HG03045 (cell line): ENCODE results near the gene NOC4L.
"Not testable (repeated sequence)": the region's sequence is repeated elsewhere in the genome, so short reads cannot be mapped to it uniquely, and the experiment has no call there.

Experiments used
- ATAC-seq: cut with Tn5 transposase; IDR thresholded peaks from one replicate; pipeline ENCODE4 v1.9.1; 2021; ENCODE audit warnings: mild to moderate bottlenecking, moderate library complexity; ENCODE audit not compliant: unreplicated experiment

Gene NOC4L

DNA sequence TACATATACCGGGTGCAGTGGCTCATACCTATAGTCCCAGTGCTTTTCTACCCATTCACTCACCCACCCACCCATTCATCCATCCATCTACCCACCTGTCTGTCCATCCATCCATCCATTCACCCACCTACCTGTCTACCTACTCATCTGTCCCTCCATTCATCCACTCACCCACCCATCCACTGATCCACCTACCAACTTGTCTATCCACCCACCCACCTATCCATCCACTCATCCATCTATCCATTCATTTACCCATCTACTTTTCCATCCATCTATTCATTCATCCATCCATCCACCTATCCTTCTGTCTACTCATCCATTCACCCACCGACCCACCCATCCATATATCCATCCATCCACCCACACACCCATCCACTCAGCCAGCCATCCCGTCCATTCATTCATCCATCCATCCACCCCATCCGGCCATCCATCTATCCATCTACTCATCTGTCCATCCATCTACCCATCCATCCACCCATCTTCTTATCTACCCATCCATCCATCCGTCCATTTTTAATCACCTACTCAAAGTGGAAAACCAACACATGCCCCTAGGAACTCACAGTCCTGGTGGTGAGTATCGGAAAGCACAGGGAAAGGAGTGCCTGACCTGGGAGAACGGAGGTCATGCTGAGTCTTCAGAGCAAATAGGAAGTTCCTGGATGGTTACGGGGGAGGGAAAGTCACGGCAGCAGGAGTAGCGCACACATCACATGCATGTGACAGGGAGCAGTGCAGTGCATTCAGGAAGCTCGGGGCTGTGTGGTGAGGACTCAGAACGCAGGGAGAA lies 20.1 kb upstream of the NOC4L start:
- no peak for ATAC-seq

DNA sequence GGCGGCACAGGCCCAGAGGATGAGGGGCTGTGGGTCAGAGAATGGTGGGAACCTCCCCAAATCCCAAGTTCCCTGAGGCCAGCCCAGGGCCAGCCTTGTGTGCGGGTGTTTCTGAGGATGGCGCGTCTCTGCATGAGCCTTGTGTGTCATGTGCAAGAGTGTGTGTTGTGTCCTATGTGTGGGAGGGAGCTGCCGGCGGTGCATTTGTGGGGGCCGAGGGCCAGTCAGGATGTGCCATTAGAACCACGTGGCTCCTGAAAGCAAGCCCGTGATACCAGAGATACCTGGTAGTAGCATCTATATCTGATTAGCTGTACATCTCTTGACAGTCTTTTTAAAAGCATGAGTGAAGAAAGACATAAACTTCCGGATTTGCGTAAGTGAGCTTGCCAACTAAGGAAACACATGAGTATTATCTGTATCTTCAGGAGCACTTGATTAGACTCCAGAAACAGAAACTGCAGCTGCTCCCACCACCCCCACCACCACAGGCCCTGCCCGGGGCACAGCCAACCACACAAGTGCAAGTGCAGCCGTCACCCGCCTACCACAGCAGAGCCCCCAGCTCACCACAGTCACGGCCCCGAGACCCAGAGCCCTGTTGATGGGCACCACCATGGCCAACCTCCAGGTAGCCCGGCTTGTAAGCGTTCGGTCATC lies 19.4 kb upstream of the NOC4L start:
- ATAC-seq = no peak

DNA sequence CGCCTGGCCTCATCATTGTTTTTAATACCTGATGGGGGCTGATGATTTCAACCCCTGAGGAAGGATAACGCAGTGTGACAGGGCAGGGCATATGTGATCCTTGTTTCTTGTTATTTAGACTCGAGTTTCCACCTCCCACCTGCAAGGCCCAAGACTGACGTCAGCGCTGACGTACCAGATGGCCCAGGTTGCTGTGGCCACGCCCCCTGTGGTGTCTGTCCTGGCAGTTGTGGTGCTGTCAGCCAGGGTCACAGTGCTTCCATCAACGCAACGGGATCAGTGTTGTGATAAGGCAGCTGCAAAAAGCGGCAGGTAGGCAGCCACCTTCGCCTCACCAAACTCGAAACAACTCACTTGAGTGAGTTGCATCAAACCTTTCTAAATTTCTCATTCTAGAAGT lies 18.5 kb upstream of the NOC4L start:
- ATAC-seq = no peak

DNA sequence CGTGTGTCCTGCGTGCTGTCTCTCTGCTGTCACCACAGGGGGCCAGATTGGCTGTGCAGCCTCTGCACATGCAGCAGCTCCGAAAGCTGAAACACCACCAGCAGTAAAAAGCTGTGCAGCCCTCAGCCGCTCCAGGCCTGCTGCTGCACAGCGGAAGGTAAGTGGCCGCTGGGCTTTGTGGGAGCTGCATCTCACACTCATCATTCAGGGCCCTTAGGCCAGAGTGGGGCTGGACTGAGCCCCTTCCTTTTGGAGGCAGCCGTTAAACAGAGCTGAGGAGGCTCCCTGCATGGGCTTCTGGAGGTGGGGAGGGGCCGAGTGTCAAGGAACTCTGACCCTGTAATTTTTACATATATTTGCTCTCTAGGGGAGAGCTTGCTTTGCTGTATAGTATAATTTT lies 17.2 kb upstream of the NOC4L start:
- ATAC-seq = no peak

DNA sequence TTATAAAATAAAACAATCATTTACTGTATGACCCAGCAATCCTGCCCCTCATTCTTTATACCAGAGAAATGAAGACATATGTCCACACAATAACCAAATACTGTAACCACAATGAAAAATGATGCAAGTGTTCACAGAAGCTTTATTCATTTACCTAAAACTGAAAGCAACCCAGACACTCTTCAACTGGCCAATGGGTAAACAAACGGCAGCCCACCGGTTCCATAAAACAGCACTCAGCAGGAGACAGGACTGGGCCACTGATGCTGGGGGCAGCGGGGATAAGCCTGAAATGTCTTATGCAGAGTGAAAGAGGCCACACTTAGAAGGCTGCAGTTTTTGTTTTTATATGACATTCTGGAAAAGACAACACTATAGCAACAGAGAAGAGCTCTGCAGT lies 15.2 kb upstream of the NOC4L start:
- ATAC-seq = no peak

- ATAC-seq = no peak
These were observed 13.6 kb upstream of the NOC4L start for GRCh38 chr12:132130690-132131089.

GRCh38 chr12:132131229-132131628 lies 13.0 kb upstream of the NOC4L start:
- no peak for ATAC-seq

GRCh38 chr12:132131952-132132351 lies 12.3 kb upstream of the NOC4L start:
- ATAC-seq = no peak

DNA sequence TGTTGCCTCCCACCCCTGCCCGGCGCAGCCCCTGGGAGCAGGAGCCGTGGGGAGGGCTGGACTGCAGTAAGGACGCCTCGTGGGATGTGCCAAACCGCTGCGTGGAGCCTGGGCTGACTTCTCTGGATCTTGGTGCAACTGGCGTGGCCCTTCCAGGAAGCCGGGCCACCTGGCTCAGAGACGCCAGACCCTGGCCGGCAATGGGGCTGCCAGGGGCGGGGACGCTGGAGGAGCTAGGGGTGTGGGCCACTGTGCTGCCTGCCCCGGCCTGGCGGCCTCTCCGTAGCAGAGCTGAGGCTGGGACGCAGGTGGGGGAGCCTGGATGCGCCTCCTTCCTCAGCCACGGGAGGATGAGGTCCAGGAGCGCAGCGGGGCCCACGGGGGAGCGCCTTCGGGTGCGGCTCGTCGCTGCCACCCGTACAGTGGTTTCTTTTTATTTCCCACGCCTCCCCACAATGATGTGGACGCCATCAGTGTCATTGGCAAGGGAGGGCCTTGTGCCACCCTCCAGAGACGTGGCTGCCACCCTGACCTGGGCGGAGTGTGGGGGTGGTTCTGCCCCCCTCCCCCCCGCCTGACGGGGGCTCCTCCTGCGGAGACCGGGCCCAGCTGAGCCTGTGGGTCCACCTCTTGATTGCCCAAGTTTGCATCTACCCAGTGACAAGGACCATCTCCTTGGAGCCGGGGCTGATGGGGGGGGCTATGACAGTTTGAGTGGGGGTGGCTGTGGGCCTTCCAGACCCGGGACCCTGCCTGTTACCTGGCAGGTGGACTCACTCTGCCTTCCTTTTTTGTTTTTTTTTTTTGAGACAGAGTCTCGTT lies 11.4 kb upstream of the NOC4L start:
- ATAC-seq = no peak

DNA sequence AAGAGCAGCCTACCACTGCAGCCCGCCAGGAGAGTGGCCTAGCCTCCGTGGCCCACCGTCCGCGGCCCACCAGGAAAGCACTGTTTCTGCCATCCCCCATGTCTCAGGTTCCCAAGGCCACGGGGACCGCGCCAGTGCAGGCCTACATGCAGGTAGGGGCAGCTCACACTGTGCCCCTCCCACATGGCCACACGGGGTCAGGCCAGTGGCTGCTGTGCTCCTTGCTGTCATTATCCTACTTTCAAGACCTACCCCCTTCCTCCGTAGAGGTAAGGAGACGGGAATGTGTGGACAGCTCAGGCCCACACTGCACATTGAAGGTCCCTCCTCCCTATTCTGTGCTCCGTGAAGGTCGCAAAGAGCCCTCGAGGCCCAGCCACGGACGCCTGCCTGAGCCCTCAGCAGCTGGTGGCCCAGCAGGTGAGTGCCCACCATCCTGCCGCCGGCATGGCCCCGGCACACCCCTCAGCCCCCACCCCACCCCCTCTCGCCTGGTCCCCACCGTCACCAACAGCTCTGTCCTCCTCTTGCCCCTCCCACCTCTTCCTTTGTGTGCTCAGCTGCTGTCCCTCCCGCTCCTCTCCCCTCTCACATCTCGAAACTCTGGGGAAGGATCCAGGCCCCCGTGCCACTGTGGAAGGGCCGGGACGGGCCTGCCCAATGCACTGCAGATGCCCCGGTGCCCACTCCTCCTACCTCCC lies 10.2 kb upstream of the NOC4L start:
- ATAC-seq = no peak

GRCh38 chr12:132134653-132135183 lies 9.5 kb upstream of the NOC4L start:
- not testable (repeated sequence) for ATAC-seq

GRCh38 chr12:132136226-132136625 lies 8.0 kb upstream of the NOC4L start:
- ATAC-seq = not testable (repeated sequence)

DNA sequence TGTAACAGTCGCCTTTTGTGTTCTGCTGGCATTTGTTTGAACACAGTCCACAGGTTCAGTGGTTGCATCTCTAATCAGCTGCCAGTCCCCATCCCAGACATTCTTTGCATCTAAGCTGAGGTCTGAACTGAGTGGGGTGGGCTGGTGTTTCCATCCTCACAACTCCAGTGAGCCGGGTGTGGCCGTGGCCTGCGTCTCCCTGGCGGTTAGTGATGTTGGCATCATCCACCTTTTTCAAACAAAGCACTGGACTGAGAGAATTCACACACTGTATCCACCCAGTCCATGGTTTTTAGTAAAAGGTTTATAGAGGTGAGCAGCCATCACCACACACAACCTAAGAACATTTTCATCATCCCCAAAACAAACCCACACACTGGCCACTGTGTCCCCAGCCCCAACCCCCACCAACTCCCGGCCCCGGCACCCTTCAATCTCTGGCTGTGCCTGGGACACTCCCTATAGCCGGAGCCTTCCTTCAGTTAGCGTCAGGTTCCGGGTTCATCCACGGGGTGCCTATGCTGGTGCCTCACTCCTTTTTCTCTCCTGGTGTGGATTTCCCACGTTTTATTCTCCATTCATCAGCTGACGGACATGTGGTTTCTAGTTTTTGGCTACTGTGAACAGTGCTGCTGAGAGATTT lies 6.7 kb upstream of the NOC4L start:
- no peak for ATAC-seq

DNA sequence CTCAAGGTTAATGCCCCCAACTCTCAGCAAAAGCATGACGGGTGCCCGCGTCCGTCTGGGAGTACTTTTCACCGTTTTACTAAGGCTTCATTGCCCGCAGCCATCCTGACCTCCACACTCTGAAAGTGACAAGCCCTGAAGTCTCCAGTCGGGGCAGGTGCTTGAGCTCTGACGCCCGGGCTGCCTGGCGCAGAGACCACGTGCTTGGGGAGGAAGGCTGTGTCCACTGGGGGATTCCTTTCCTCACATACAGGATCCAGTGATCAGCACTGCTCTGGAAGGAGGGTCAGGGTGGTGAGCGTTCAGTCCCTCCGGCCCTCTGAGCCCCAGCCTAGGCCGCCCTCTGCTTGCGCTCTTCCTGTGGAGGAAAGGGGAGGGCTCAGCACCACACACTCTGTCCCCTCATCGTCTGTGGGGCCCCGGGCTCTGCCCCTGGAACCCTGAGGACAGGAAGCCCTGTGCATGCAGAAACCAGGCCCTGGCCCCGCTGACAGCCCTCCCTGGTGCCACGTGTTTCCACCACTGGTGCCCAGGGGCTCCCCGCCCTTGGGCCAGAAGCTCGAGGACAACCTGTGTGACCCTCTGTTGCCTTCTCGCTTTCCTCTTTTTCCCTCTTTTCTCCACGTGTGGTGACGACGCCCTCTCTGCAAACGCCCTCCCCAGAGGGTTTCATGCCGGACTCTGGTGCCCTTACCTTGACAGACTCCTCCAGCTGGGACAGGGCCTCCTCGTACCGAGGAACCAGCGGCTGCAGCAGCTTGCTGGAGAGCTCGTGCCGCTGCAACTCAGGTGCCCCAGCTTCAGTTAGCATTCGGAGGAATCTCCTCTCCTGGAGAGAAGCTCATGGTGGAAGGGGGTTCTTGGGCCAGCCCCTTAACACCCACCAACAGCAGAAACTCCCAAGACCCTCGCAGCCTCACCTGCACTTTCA lies 5.1 kb upstream of the NOC4L start:
- ATAC-seq = no peak

DNA sequence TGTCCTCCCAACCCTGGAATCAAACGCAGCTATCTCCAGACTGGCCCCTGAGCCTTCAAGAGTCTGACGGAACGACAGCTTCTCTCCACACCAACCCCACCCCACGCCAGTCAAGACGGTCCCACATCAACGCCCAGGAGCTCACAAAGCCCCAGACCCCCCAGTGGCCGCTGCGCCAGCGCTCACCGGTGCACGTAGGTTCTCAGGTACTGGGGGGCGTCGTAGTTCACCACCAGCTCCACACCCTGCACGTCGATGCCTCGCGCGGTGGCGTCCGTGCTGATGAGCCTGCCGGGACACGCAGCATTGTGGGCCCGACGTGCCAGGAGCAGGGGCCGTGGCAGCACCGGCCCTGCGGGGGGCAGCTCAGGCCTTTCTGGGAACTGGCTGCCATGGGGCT lies 4.3 kb upstream of the NOC4L start:
- no peak for ATAC-seq

- ATAC-seq = no peak
These were observed 3.8 kb upstream of the NOC4L start for GRCh38 chr12:132140501-132140900.

DNA sequence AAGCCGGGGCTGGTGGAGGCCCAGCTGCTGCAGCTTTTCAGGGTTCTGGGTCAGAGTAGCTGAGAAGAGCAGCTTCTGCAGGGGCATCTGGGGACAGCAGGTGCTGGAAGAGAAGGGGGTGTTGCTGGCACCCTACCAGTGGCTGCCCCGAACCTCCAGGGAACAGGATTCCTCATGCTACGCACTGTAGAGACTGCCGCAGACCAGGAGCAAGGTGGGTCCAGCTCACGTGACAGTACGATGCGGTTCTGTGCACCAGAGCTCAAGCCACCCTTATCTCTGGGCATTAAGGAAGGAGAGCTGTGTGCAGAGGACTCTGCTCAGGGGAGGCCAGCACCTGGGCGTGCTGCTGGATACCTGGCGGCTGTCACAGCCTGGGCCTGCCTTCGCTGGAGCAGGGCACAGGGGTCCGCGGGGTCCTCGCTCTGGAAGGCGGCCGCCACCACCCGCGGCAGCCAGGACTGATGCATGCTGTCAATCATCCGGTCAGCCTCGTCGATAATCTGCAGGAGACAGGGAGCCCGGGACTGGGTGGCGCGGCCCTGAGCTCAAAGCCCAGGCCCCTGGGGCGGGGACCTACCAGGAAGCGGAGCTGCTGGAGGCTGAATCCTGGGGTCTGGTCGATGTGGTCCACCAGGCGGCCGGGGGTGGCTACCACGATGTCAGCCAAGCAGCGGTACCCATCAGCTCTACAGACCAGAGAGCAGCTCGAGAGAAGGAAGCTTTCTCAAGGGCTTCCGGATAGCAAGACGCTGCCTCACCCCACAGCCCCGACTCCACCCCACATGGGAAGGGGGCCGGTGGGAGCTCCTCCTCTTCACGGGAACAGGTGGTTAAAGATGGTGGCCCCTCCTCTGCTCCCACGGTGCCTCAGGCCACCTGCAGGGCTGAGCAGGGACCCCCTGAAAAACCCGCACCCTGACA lies 3.1 kb upstream of the NOC4L start:
- ATAC-seq = no peak

DNA sequence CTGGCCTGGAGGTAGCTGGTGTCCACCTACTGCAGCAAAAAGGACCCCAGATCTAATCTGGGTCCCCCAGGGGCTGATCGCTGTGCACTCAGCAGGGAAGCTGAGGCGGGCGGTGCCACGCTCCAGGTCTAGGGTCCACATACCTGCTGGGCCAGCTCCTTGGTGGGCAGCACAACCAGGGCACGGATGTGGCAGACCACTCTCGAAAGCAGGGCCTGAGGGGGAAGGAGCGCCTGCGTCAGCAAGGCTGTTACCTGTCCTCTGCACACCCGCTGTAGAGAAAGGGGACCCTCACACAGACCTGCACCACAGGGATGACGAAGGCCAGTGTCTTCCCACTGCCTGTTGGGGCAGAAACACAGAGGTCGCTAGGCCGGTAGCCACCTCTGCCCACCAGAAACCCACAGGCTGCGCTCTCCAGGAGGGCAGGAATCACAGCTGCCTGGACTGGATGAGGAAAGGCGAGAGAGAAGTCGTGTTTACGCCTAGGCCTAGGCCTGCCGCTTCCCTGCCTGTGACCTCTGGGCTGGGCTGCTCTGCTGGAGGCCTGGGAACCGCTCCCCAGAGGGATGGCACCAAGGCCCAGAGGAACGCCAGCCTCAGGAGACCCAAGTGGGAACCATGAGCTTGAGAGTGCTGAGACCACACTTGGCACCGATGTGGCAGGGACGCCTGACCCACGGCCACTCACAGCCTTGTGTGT lies 2.1 kb upstream of the NOC4L start:
- no peak for ATAC-seq
